Uterus (tissue), 4 donors: ENCODE results near the gene IL20RB. TPM values are rescaled to one million over a fixed set of nuclear protein-coding genes. Genes with fewer than 3 reads are reported as not detected.

Experiments used
- DNase-seq, 2 donors: peaks; one replicate each; pipeline ENCODE4 v3.0.0-alpha.2; 2019 to 2020
- H3K27ac ChIP-seq, 2 donors: fragments of 200-600 bp; sonication (generic); 1 replicate in 1 of 2; 2 replicates in 1 of 2; pipeline ENCODE4 v1.5.1; 2016 to 2018
- H3K27me3 ChIP-seq, 2 donors: fragments of 200-600 bp; sonication (generic); one replicate each; pipeline ENCODE4 v1.5.1; 2018 to 2019; ENCODE audit warnings: control low read depth in 1 of 2
- H3K36me3 ChIP-seq, 2 donors: fragments of 200-600 bp; sonication (generic); one replicate each; pipeline ENCODE4 v1.5.1; 2019; ENCODE audit warnings: control low read depth in 1 of 2
- H3K4me1 ChIP-seq, 2 donors: fragments of 200-600 bp; sonication (generic); one replicate each; pipeline ENCODE4 v1.5.1; 2018 to 2019; ENCODE audit warnings: control low read depth in 1 of 2
- H3K4me3 ChIP-seq, 2 donors: fragments of 200-600 bp; sonication (generic); 1 replicate in 1 of 2; 2 replicates in 1 of 2; pipeline ENCODE4 v1.5.1; 2018 to 2019; ENCODE audit warnings: mild to moderate bottlenecking in 1 of 2
- H3K9me3 ChIP-seq, 2 donors: fragments of 200-600 bp; sonication (generic); one replicate each; pipeline ENCODE4 v1.5.1; 2019; ENCODE audit warnings: control low read depth in 1 of 2
- CTCF ChIP-seq, 4 experiments: fragments of 200-600 bp in 2 of 4; fragments of 450-650 bp in 2 of 4; sonication (generic) in 2 of 4; IDR thresholded peaks; one replicate each; pipeline ENCODE4 v1.5.1; 2016 to 2019; ENCODE audit warnings: antibody characterized with exemption in 4 of 4, mild to moderate bottlenecking in 2 of 4, moderate library complexity in 1 of 4
- POLR2A ChIP-seq, 2 donors: fragments of 450-650 bp; IDR thresholded peaks; one replicate each; pipeline ENCODE4 v1.6.1; 2016; ENCODE audit warnings: antibody characterized with exemption in 2 of 2, mild to moderate bottlenecking in 1 of 2, moderate library complexity in 1 of 2
- intact Hi-C: fragments of 100-400 bp; cut with DNase I; formaldehyde crosslinking; loops from one replicate; pipeline ENCODE4 v1.15.1; 2023; ENCODE audit warnings: low total_unique reads
- total RNA-seq, 4 donors: library from RNA; depleted of rRNA in 3 of 4; stranded (reverse); fragments of >200 nt in 3 of 4; gene quantifications; one replicate each; pipeline versions ENCODE4 v1.1.0 to v1.2.4, GENCODE V29; 2014 to 2023
- donor health status: DM: yes; HTN: yes; CAD: no.

IL20RB gene
- total RNA-seq, 4 donors from 2014 or later, result 2.6 TPM; not detected in 3

- intact Hi-C loops, result no loop called here
Measured at GRCh38 chr3:137041251-137041650, 83.5 kb downstream of the IL20RB start.

GRCh38 chr3:137041686-137042085 is 83.9 kb downstream of the IL20RB start:
- DNase-seq, result no peak
- intact Hi-C loops, result no loop called here
- Histone ChIP-seq H3K36me3 (no peaks in the 10 kb centered on the region), H3K27ac (no peak overlapping the region), H3K4me1 (no peaks in the 10 kb centered on the region), H3K4me3 (no peak overlapping the region), H3K9me3 (no peaks in the 10 kb centered on the region), H3K27me3 (no peaks in the 10 kb centered on the region)
- TF ChIP-seq POLR2A (IDR thresholded peaks at IDR 0.05), result no peak
- TF ChIP-seq CTCF (IDR thresholded peaks at IDR 0.05), result no peak

More at GRCh38 chr3:137041251-137041650, 83.5 kb downstream of the IL20RB start:
- Histone ChIP-seq H3K36me3 (no peaks in the 10 kb centered on the region), H3K27ac (no peak overlapping the region), H3K27me3 (no peaks in the 10 kb centered on the region), H3K9me3 (no peaks in the 10 kb centered on the region), H3K4me3 (no peak overlapping the region), H3K4me1 (no peaks in the 10 kb centered on the region)
- no peak for DNase-seq
- no peak for TF ChIP-seq CTCF (IDR thresholded peaks at IDR 0.05)

- TF ChIP-seq CTCF (IDR thresholded peaks at IDR 0.05) (no peak), POLR2A (IDR thresholded peaks at IDR 0.05) (no peak)
- no peaks in the 10 kb centered on the region for H3K9me3 ChIP-seq
- H3K4me3 ChIP-seq, result no peak overlapping the region
- intact Hi-C loops, result no loop called here
- no peak overlapping the region for H3K27ac ChIP-seq
- H3K4me1 ChIP-seq, result no peaks in the 10 kb centered on the region
- no peaks in the 10 kb centered on the region for H3K27me3 ChIP-seq
- DNase-seq, result no peak
- no peaks in the 10 kb centered on the region for H3K36me3 ChIP-seq
Measured at GRCh38 chr3:137046747-137047146, 89.0 kb downstream of the IL20RB start.

- H3K4me1 ChIP-seq, result no peaks in the 10 kb centered on the region
- TF ChIP-seq POLR2A (IDR thresholded peaks at IDR 0.05) (no peak), CTCF (IDR thresholded peaks at IDR 0.05) (no peak)
- no peaks in the 10 kb centered on the region for H3K27me3 ChIP-seq
- no peak overlapping the region for H3K27ac ChIP-seq
- no peak overlapping the region for H3K4me3 ChIP-seq
- intact Hi-C loops, result no loop called here
- H3K9me3 ChIP-seq, result no peaks in the 10 kb centered on the region
- no peak for DNase-seq
- no peaks in the 10 kb centered on the region for H3K36me3 ChIP-seq
Measured at GRCh38 chr3:137047240-137047639, 89.5 kb downstream of the IL20RB start.

GRCh38 chr3:137050281-137050680 is 92.5 kb downstream of the IL20RB start:
- TF ChIP-seq POLR2A (IDR thresholded peaks at IDR 0.05) (no peak), CTCF (IDR thresholded peaks at IDR 0.05) (no peak)
- Histone ChIP-seq H3K9me3 (no peaks in the 10 kb centered on the region), H3K4me3 (no peak overlapping the region), H3K27me3 (no peaks in the 10 kb centered on the region), H3K4me1 (no peaks in the 10 kb centered on the region), H3K27ac (no peak overlapping the region), H3K36me3 (no peaks in the 10 kb centered on the region)
- intact Hi-C loops, result no loop called here
- DNase-seq, result no peak
